Activated T-helper 2 cell treated with anti-CD3 and anti-CD28 coated beads, Interferon-gamma antibody, Interleukin-2, Interleukin-4, amounts not matched to agents 10 μg/mL and 5 μg/mL and 100 μg/mL, durations not matched to agents 14 hours and 24 hours and 36 hours (primary cell): ENCODE data around the gene FCRLB. TPM values are rescaled to one million over a fixed set of nuclear protein-coding genes. Genes with fewer than 3 reads are reported as not detected.

Experiments
- DNase-seq: peaks from one replicate; pipeline ENCODE4 v3.0.0; 2021; ENCODE audit warnings: low spot score
- H3K27ac Mint-ChIP-seq: one replicate; pipeline ENCODE4 v1.8.0; 2021; ENCODE audit warnings: mixed read lengths
- H3K27me3 Mint-ChIP-seq: one replicate; pipeline ENCODE4 v1.8.0; 2021; ENCODE audit warnings: low read depth, mixed read lengths
- H3K36me3 Mint-ChIP-seq: one replicate; pipeline ENCODE4 v1.8.0; 2021; ENCODE audit warnings: low read depth, mixed read lengths
- H3K4me1 Mint-ChIP-seq: one replicate; pipeline ENCODE4 v1.8.0; 2021; ENCODE audit warnings: low read depth, mixed read lengths
- H3K4me3 Mint-ChIP-seq: one replicate; pipeline ENCODE4 v1.8.0; 2021; ENCODE audit warnings: low read depth, mild to moderate bottlenecking, moderate library complexity, mixed read lengths
- H3K9me3 Mint-ChIP-seq: one replicate; pipeline ENCODE4 v1.8.0; 2021; ENCODE audit warnings: mixed read lengths
- intact Hi-C: fragments of 100-400 bp; cut with micrococcal nuclease; formaldehyde crosslinking; loops from one replicate; pipeline ENCODE4 v1.15.1; 2023
- total RNA-seq: library from RNA; stranded (reverse); gene quantifications from 2 replicates; pipeline ENCODE4 v1.2.3, GENCODE V29; 2022

Gene FCRLB
- total RNA-seq, 1 donor from 2014 or later, result not detected

DNA sequence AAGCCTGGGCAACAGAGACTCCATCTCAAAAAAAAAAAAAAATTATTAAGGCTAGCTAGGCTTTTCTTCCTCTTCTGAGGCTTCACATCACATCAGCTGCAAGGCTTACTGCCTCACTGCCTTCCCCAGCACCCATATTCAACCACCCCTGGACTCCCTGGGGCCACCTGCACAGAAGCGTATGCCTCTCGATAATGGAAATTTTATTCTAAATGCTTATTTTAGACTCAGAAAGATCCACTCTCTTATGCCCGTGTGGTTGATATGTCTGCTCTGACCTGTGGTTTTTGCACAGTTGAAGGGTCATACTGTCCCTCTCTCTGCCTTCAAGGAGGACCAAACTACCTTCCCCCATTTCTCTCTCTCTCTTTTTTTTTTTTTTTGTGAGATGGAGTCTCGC, 15.8 kb upstream of the FCRLB start:
- no peak for DNase-seq
- H3K36me3 Mint-ChIP-seq, result no peaks in the 10 kb centered on the region
- H3K9me3 Mint-ChIP-seq, result no peaks in the 10 kb centered on the region
- intact Hi-C loops, result no loop called here
- H3K4me3 Mint-ChIP-seq, result no peak overlapping the region
- H3K4me1 Mint-ChIP-seq, result no peaks in the 10 kb centered on the region
- peaks cover 23% of the 10 kb centered on the region for H3K27me3 Mint-ChIP-seq
- no peak overlapping the region for H3K27ac Mint-ChIP-seq

DNA sequence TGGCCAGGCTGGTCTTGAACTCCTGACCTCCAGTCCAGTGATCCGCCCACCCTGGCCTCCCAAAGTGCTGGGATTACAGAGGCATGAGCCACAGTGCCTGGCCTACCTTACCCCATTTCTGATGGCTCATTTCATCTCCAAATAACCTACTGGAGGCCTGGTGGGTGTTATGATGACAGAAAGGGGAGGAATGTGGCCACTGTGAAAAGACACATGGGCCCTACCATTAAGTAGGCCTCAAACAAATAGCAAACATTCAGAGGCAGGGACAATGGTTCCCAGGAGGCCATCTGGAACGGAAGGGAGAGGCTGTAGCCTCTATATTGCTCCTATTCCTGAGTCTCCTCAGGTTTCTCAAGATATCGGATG, 15.2 kb upstream of the FCRLB start:
- H3K27ac Mint-ChIP-seq, result no peak overlapping the region
- DNase-seq, result no peak
- peaks cover 23% of the 10 kb centered on the region for H3K27me3 Mint-ChIP-seq
- no peaks in the 10 kb centered on the region for H3K4me1 Mint-ChIP-seq
- no peak overlapping the region for H3K4me3 Mint-ChIP-seq
- intact Hi-C loops, result no loop called here
- H3K36me3 Mint-ChIP-seq, result no peaks in the 10 kb centered on the region
- no peaks in the 10 kb centered on the region for H3K9me3 Mint-ChIP-seq

DNA sequence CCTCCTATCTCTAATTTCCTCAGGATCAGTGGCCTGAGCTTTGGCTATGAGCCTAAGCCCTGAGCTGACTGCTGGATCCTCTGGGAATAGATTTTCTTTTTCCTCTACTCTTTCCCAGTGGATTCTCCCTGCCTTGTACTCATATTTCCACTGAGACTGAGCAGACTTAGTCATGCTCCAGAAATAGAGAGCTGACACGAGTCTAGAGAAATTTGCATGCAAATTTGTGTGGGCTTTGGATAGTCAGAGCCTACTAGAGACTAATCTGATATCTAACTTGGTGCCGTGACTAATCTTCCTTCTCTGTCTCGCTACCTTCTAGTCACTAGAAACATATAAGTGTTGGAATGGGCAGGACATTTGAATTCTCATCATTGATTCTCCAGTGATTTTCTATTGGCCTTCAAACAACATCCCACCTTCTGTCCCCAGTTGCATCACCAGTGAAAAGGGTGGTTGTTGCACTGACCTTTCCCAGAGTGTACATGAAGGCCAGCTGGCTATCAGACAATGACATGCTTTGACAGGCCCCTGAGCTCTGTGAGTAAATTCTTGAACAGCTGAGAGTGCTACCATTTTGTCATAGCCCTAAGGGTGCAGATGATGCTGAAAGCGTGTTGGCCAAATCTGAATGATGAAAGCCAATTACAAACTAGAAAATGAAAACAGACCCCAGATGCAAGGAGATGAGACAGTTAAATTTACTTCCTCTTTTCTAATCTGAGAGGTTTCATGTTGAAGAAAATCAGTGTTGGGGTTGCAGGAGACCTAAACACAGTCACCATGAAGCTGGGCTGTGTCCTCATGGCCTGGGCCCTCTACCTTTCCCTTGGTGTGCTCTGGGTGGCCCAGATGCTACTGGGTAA, 14.6 kb upstream of the FCRLB start, which contains the start of gene FCRLA:
FCRLA (plus strand) TSS at position 748 of the 866 bp plus-strand sequence; CDS start at position 784, 36 bp downstream.
- Mint-ChIP-seq H3K4me3 (no peak within 1 kb of the TSS), H3K36me3 (no peaks in the 10 kb centered on the region), H3K27ac (no peak within 1 kb of the TSS), H3K27me3 (peaks cover 22% of the 10 kb centered on the region), H3K4me1 (no peaks in the 10 kb centered on the region), H3K9me3 (no peaks in the 10 kb centered on the region)
- no peak for DNase-seq
- intact Hi-C loops, result no loop called here

DNA sequence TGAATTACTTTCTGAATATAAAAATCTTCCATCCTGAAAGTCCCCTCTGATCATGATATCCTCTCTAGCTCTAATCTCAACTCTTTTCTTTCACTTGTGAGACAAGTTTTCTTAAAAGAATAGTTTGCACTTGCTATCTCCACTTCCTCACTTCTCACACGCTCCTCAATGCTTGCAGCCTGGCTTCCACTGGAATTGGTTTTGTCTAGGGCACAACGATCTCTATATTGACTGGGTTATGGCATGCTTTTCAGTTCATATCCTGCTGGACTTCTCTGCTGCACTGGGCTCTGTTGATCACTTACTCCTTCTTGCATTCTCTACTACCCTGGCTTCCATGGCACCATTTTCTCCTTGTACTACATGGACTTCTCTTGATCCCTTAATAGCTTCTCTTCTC, 13.8 kb upstream of the FCRLB start:
- H3K9me3 Mint-ChIP-seq, result no peaks in the 10 kb centered on the region
- H3K36me3 Mint-ChIP-seq, result no peaks in the 10 kb centered on the region
- H3K4me3 Mint-ChIP-seq, result no peak overlapping the region
- no peak overlapping the region for H3K27ac Mint-ChIP-seq
- intact Hi-C loops, result no loop called here
- peaks cover 23% of the 10 kb centered on the region for H3K27me3 Mint-ChIP-seq
- H3K4me1 Mint-ChIP-seq, result no peaks in the 10 kb centered on the region
- DNase-seq, result no peak

DNA sequence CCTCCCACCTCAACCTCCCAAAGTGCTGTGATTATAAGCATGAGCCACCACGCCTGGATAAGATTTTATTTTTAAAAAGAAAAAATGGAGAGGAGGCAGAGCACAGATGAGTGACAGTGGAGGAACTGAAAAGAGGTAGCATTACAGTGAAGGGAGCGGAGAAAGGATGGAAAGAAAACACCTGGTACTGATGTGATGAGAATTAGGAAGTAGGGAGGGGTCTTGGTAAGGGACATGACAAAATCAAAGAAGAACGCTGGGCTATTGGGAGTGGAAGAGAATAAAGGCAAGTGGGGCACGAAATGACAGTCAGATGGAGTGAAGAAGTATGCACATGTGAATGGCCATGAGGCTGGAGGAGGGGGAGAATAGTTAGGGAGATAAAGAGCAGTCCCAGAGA, 12.0 kb upstream of the FCRLB start:
- H3K36me3 Mint-ChIP-seq, result no peaks in the 10 kb centered on the region
- intact Hi-C loops, result no loop called here
- DNase-seq, result no peak
- H3K4me3 Mint-ChIP-seq, result no peak overlapping the region
- no peaks in the 10 kb centered on the region for H3K9me3 Mint-ChIP-seq
- no peak overlapping the region for H3K27ac Mint-ChIP-seq
- H3K27me3 Mint-ChIP-seq, result peaks cover 22% of the 10 kb centered on the region
- no peaks in the 10 kb centered on the region for H3K4me1 Mint-ChIP-seq

DNA sequence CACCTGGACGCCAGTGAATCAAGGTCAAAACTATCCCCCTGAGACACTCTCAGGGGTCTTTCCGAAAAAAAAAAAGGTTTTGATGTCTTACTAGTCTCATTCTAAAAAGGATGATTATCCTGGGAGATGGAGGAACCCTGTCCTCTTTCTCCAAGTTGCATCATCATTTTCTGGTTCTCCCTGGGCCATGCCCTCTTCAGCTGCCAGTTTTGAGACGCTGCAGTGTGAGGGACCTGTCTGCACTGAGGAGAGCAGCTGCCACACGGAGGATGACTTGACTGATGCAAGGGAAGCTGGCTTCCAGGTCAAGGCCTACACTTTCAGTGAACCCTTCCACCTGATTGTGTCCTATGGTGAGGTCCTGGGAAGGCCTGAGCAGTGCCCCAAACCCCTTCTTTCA, 10.8 kb upstream of the FCRLB start:
- no peaks in the 10 kb centered on the region for H3K36me3 Mint-ChIP-seq
- intact Hi-C loops, result no loop called here
- H3K9me3 Mint-ChIP-seq, result no peaks in the 10 kb centered on the region
- no peak overlapping the region for H3K4me3 Mint-ChIP-seq
- peaks cover 32% of the 10 kb centered on the region for H3K27me3 Mint-ChIP-seq
- no peaks in the 10 kb centered on the region for H3K4me1 Mint-ChIP-seq
- H3K27ac Mint-ChIP-seq, result no peak overlapping the region
- no peak for DNase-seq

DNA sequence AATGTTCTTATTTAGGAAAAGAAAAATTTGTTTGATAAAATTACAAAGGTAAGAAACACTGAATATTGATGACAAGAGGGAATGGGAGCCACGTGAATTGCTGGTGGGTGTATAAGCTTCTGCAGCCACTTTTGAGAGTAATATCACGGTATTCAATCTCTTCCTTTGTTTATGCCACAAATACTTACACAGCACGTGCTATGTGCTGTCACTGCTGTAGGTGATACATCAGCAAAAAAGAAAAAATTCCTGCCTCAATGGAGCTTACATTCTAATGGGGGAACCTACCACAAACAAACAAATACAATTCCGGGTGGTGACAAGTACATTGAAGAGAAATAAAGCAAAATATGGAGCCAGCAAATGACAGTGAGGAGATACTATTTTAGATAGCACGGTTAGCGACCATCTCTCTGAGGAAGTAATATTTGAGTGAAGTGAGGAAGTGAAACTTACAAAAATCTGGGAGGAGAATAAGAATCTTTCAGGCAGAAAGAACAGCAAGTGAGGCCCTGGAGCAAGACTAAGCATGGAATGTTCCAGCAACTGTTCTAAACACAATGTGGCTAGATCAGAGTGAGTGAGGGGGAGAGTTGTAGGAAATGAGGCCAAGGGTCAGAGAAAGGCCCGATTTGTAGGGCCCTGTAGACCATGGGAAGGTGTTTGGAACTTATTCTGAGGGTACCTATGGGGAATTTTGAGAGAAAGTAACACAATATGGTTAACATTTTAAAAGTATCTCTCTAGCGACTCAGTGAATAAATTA, 2.6 kb upstream of the FCRLB start:
- peaks cover 17% of the 10 kb centered on the region for H3K4me1 Mint-ChIP-seq
- no peak overlapping the region for H3K4me3 Mint-ChIP-seq
- no peaks in the 10 kb centered on the region for H3K9me3 Mint-ChIP-seq
- H3K36me3 Mint-ChIP-seq, result no peaks in the 10 kb centered on the region
- intact Hi-C loops, result no loop called here
- DNase-seq, result no peak
- H3K27me3 Mint-ChIP-seq, result peaks cover 62% of the 10 kb centered on the region
- no peak overlapping the region for H3K27ac Mint-ChIP-seq

DNA sequence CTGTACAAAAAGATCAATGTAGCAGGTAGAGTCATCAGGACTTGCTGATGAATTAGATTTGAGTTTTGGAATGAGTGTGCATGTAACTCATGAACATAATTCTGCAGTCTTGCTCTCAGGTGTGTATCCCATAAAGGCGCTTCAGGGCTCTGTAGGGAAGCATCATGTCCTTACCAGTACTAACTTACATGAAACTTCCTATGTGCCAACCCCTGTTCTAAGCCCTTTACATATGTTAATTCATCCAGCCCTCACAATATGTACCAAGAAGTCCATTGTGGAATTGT, 2.1 kb upstream of the FCRLB start:
- H3K36me3 Mint-ChIP-seq, result no peaks in the 10 kb centered on the region
- H3K4me1 Mint-ChIP-seq, result peaks cover 17% of the 10 kb centered on the region
- H3K27ac Mint-ChIP-seq, result no peak overlapping the region
- intact Hi-C loops, result no loop called here
- H3K9me3 Mint-ChIP-seq, result no peaks in the 10 kb centered on the region
- no peak for DNase-seq
- peaks cover 66% of the 10 kb centered on the region for H3K27me3 Mint-ChIP-seq
- H3K4me3 Mint-ChIP-seq, result no peak overlapping the region

DNA sequence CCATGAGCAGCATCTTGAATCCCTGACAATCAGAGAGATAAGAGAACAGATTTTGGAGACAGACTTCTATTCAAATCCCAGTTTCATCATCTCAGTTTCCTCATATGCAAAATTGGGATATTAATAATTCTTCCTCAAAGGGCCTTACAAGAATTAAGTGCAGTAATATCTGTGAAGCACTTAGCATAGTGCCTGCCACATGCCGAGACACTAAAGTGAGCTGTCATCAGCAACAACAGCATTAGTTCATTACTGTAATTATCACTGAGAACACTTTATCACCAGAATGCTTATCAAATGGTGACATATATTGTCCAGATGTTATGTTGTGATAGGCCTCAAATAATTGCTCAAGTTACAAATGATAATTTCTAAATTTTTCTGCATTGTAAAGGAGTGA, 922 bp upstream of the FCRLB start:
- no peaks in the 10 kb centered on the region for H3K36me3 Mint-ChIP-seq
- intact Hi-C loops, result no loop called here
- no peaks in the 10 kb centered on the region for H3K9me3 Mint-ChIP-seq
- no peak overlapping the region for H3K27ac Mint-ChIP-seq
- peaks cover 20% of the 10 kb centered on the region for H3K4me1 Mint-ChIP-seq
- H3K27me3 Mint-ChIP-seq, result peaks cover 67% of the 10 kb centered on the region
- DNase-seq, result no peak
- no peak overlapping the region for H3K4me3 Mint-ChIP-seq

DNA sequence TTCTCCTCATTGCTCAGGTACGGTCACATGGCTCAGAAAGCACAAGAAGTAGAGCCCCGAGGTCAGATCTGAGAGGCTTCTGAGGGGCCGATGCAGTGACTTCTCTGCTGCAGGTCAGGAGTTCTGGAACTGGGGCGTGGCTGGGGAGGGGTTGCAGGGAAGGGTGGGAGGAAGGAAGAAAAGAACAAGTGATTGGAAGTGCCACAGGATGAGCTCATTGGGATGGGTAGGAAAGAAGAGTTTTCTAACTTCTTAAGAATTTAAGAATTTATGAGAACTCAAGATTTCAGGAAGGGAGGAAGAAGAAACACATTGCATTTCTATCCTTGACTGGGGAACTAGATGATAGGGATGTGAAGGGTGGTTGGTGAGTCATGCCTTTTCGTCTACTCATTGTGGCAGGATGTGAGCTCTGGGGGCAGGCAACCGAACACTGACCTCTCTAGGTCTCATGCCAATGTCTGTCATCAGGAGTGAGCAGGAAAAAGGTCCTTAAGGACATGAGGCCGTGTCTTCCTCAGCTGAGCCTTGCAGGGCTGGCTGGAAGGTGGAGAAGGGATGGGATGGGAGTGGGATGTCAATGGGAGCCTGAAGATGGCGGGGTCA, 497 bp downstream of the FCRLB start:
- no peak for DNase-seq
- no peaks in the 10 kb centered on the region for H3K9me3 Mint-ChIP-seq
- no peak overlapping the region for H3K27ac Mint-ChIP-seq
- peaks cover 27% of the 10 kb centered on the region for H3K4me1 Mint-ChIP-seq
- H3K27me3 Mint-ChIP-seq, result peaks cover 64% of the 10 kb centered on the region
- H3K4me3 Mint-ChIP-seq, result no peak overlapping the region
- H3K36me3 Mint-ChIP-seq, result no peaks in the 10 kb centered on the region
- intact Hi-C loops, result no loop called here

DNA sequence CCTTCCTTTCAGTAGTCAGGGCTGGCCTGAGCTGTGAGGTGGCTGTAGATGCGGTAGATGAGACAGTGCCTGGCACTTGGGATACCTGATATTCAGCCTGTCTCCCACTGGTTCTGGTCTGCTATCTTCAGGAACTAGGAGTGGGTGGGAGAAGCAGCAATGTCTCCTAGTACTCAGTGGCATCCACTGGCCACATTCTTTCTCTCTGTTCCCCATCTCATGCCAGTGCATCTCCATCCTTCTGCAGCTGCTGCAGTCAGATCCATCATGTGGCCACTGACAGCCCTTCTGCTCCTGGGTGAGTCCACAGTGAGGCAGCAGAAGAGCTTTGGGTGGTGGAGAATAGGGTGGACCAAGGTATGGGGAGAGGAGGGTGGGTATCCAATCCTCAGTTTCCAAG, 1.1 kb downstream of the FCRLB start:
- Mint-ChIP-seq H3K27ac (no peak overlapping the region), H3K4me3 (no peak overlapping the region), H3K9me3 (no peaks in the 10 kb centered on the region), H3K4me1 (peaks cover 27% of the 10 kb centered on the region), H3K27me3 (peaks cover 59% of the 10 kb centered on the region), H3K36me3 (no peaks in the 10 kb centered on the region)
- intact Hi-C loops, result no loop called here
- DNase-seq, result no peak

DNA sequence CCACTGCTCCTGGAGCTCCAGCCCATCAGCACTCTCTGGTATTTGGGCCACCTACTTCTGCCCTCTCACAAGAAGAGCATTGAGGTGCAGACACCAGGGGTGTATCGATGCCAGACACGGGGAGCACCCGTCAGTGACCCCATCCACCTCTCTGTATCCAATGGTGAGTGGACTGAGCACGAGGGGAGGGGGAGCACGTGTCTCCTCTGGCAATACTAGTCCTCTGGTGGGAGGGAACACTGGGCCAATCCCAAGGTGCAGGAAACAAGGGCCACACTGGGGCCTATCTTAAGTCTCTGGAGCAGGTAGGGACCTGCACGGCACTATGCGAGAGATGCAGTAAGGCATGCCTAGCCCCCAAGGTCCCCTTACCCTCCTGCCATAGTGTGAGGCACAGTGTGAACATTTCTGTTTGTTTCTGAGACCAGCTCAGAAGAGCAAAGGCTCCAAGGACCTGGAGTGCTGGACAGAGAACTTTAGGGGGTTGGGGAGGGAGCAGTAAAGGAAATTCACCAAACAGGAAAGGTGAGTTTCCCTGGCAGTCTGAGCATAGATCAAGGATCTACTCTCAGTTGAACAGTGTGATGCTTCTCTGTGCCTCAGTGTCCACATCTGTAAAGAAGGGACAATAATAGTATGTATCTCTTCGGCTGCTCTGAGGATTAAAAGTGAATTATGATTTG, 2.3 kb downstream of the FCRLB start:
- H3K4me1 Mint-ChIP-seq, result peaks cover 34% of the 10 kb centered on the region
- DNase-seq, result no peak
- no peak overlapping the region for H3K4me3 Mint-ChIP-seq
- H3K27me3 Mint-ChIP-seq, result peaks cover 59% of the 10 kb centered on the region
- H3K36me3 Mint-ChIP-seq, result no peaks in the 10 kb centered on the region
- no peak overlapping the region for H3K27ac Mint-ChIP-seq
- no peaks in the 10 kb centered on the region for H3K9me3 Mint-ChIP-seq
- intact Hi-C loops, result no loop called here
